ENCODE measurements around the gene EPC1. TPM values are rescaled to one million over a fixed set of nuclear protein-coding genes. Genes with fewer than 3 reads are reported as not detected.

The EPC1 gene
- polyA plus RNA-seq, 1 of the 3 experiments (the other 2 are of a cell fraction) = 21.8 TPM

DNA sequence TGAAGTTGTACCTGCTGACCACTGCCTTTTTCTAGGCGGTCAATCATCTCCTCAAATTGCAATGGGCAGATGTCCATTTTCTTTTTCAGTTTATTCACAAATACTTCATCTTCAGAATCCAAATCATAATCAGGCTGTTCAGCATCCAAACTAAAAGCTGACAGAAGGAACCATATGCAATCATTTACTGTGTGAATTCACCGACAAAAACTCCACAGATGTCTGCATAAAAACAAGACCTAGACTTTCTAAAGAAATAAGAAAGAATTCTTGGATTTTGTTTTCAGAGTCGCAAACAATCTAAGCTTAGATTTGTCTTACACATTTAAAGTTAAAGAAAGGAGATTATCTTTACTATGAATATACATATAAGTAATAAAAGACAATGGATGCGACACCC, 53.4 kb downstream of the EPC1 start:
- no peak overlapping the region for H3K9ac ChIP-seq
- no peak for DNase-seq
- H3K4me2 ChIP-seq = no peak overlapping the region
- H3K79me2 ChIP-seq (ENCODE audit: insufficient read depth) = peaks cover 72% of the 10 kb centered on the region
- CTCF ChIA-PET = interaction anchor here (2.9 kb wide), 1 partner anchor 52 kb away, joined by 13 read pairs; no protein-coding TSS in a partner anchor
- H3K9me3 ChIP-seq = no peaks in the 10 kb centered on the region
- no peak overlapping the region for H2AFZ ChIP-seq (ENCODE audit: low read depth)
- H3K27me3 ChIP-seq (ENCODE audit: insufficient read depth) = no peaks in the 10 kb centered on the region
- TF ChIP-seq FOXJ3 (CRISPR knock-in tag; IDR thresholded peaks at IDR 0.05) (no peak), POLR2AphosphoS5 (IDR thresholded peaks at IDR 0.05; ENCODE audit: low read depth, low read length) (no peak), ELF1 (IDR thresholded peaks at IDR 0.05) (no peak), EZH2phosphoT487 (IDR thresholded peaks at IDR 0.05; ENCODE audit: borderline replicate concordance, low read depth) (no peak), YY1 (IDR thresholded peaks at IDR 0.05; ENCODE audit: low read depth) (no peak), ZBTB33 (IDR thresholded peaks at IDR 0.05; ENCODE audit: borderline replicate concordance, low read depth) (no peak), TEAD4 (IDR thresholded peaks at IDR 0.05; ENCODE audit: borderline replicate concordance, insufficient read depth) (no peak), GATA2 (CRISPR knock-in tag; IDR thresholded peaks at IDR 0.05) (no peak), CHD2 (IDR thresholded peaks at IDR 0.05; ENCODE audit: low read length, partially characterized antibody) (no peak), FOXM1 (IDR thresholded peaks at IDR 0.05; ENCODE audit: low read depth) (no peak), RCOR1 (IDR thresholded peaks at IDR 0.05; ENCODE audit: low read length) (no peak), RAD21 (IDR thresholded peaks at IDR 0.05; ENCODE audit: low read length) (no peak), IRF3 (IDR thresholded peaks at IDR 0.05; ENCODE audit: low read depth, low read length) (no peak), RFX5 (IDR thresholded peaks at IDR 0.05; ENCODE audit: low read length) (no peak)
- TF ChIP-seq, protein P1, sequence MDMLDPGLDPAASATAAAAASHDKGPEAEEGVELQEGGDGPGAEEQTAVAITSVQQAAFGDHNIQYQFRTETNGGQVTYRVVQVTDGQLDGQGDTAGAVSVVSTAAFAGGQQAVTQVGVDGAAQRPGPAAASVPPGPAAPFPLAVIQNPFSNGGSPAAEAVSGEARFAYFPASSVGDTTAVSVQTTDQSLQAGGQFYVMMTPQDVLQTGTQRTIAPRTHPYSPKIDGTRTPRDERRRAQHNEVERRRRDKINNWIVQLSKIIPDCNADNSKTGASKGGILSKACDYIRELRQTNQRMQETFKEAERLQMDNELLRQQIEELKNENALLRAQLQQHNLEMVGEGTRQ (IDR thresholded peaks at IDR 0.05; ENCODE audit: borderline replicate concordance, low read depth, low read length) = no peak
- POLR2A ChIA-PET = no interaction called here
- WGBS (ENCODE audit: low lambda C conversion rate) = 96% methylated on average over 4 of the region's 4 CpGs
- no peaks in the 10 kb centered on the region for H3K9me2 ChIP-seq
- H3K27ac ChIP-seq (ENCODE audit: low read depth in 2 of 2, low read length in 1 of 2) = no peak overlapping the region
- peaks cover 0 to 4% of the 10 kb centered on the region in 2 experiments; a peak in 2 of 4 replicates for H3K4me1 ChIP-seq (ENCODE audit: control insufficient read depth in 1 of 2, insufficient read depth in 2 of 2, low read depth in 1 of 2, low read length in 1 of 2)
- H4K20me1 ChIP-seq (ENCODE audit: insufficient read depth) = peaks cover 46% of the 10 kb centered on the region
- peaks cover 22 to 34% of the 10 kb centered on the region in 2 experiments for H3K36me3 ChIP-seq (replicated peaks in 1 of 2; ENCODE audit: control insufficient read depth in 1 of 2, insufficient read depth in 2 of 2, low read length in 1 of 2)
- peaks cover 16% of the 10 kb centered on the region for H3F3A ChIP-seq (replicated peaks; ENCODE audit: insufficient read depth)
- H3K4me3 ChIP-seq (ENCODE audit: low read depth in 2 of 2, low read length in 1 of 2) = no peak overlapping the region

Data from SK-N-SH (cell line).